ENCODE measurements around the gene DLEU7.

DNA sequence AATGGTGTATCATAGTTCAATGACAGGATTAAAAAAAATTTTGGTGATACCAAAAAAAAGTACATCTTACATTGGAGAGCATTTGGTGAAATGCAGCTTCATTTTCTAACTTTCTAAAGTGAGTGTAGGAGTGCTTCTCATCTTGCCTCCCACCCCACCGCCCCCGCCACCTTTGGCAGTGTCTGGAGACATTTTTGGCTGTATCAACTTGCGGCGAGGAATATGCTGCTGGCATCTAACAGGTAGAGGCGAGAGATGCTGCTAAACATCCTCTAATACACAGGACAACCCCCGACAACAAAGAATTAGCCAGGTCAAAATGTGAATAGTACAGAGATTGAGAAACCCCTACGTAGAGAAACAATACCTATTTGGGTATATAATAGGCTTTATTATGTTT lies 1.7 kb downstream of the DLEU7 start:
- TF ChIP-seq POLR2A (IDR thresholded peaks at IDR 0.05) (no peak), POLR2AphosphoS5 (IDR thresholded peaks at IDR 0.05) (no peak)
- TF ChIP-seq, protein P1, sequence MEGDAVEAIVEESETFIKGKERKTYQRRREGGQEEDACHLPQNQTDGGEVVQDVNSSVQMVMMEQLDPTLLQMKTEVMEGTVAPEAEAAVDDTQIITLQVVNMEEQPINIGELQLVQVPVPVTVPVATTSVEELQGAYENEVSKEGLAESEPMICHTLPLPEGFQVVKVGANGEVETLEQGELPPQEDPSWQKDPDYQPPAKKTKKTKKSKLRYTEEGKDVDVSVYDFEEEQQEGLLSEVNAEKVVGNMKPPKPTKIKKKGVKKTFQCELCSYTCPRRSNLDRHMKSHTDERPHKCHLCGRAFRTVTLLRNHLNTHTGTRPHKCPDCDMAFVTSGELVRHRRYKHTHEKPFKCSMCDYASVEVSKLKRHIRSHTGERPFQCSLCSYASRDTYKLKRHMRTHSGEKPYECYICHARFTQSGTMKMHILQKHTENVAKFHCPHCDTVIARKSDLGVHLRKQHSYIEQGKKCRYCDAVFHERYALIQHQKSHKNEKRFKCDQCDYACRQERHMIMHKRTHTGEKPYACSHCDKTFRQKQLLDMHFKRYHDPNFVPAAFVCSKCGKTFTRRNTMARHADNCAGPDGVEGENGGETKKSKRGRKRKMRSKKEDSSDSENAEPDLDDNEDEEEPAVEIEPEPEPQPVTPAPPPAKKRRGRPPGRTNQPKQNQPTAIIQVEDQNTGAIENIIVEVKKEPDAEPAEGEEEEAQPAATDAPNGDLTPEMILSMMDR (IDR thresholded peaks at IDR 0.05): no peak
